Aorta (tissue), 5 donors: ENCODE measurements around the gene NEDD4L. TPM values are rescaled to one million over a fixed set of nuclear protein-coding genes. Genes with fewer than 3 reads are reported as not detected.
"Not testable (repeated sequence)": the region's sequence is repeated elsewhere in the genome, so short reads cannot be mapped to it uniquely, and the experiment has no call there.

Experiments
- ATAC-seq: fragments of 200-7000 bp; cut with Tn5 transposase; one replicate; pipeline ENCODE4 v1.9.1; 2022; ENCODE audit warnings: moderate library complexity; ENCODE audit not compliant: low FRiP score
- DNase-seq, 2 donors: peaks; one replicate each; pipeline ENCODE4 v3.0.0-alpha.2; 2020
- H3K27ac ChIP-seq, 2 donors: one replicate each; pipeline ENCODE4 v1.5.1; 2013; ENCODE audit warnings: low read length in 2 of 2, mild to moderate bottlenecking in 2 of 2, moderate library complexity in 2 of 2, control low read depth in 1 of 2, inconsistent platforms in 1 of 2, low read depth in 1 of 2
- H3K27me3 ChIP-seq, 2 donors: one replicate each; pipeline ENCODE4 v1.6.1; 2013; ENCODE audit warnings: control low read depth in 1 of 2, low read length in 1 of 2, mild to moderate bottlenecking in 1 of 2, moderate library complexity in 1 of 2; ENCODE audit not compliant: insufficient read depth in 2 of 2, control insufficient read depth in 1 of 2
- H3K36me3 ChIP-seq, 2 donors: one replicate each; pipeline ENCODE4 v1.6.1; 2013; ENCODE audit warnings: control low read depth in 1 of 2, low read length in 1 of 2, mild to moderate bottlenecking in 1 of 2; ENCODE audit not compliant: insufficient read depth in 2 of 2, control insufficient read depth in 1 of 2
- H3K4me1 ChIP-seq, 2 donors: one replicate each; pipeline ENCODE4 v1.6.1; 2013; ENCODE audit warnings: low read length in 2 of 2, control low read depth in 1 of 2, mild to moderate bottlenecking in 1 of 2, moderate library complexity in 1 of 2; ENCODE audit not compliant: insufficient read depth in 2 of 2, control insufficient read depth in 1 of 2
- H3K4me3 ChIP-seq, 2 donors: one replicate each; pipeline ENCODE4 v1.5.1; 2013; ENCODE audit warnings: low read length in 2 of 2, control low read depth in 1 of 2, mild to moderate bottlenecking in 1 of 2
- H3K9me3 ChIP-seq: one replicate; pipeline ENCODE4 v1.6.1; 2013; ENCODE audit warnings: mild to moderate bottlenecking, low read length; ENCODE audit not compliant: control insufficient read depth
- WGBS, 2 donors: extraction: QIAGEN DNeasy Blood & Tissue Kit; methylation state at CpG; one replicate each; pipeline ENCODE4 v1.1.7; 2013; 5-methylcytosine and 5-hydroxymethylcytosine counted together
- intact Hi-C, 2 donors: fragments of 100-400 bp; cut with DNase I; formaldehyde crosslinking; loops; one replicate each; pipeline versions ENCODE4 v1.14.2 to v1.15.0; 2022
- long read RNA-seq, 2 donors: library from polyadenylated mRNA; unstranded; transcript quantifications; one replicate each; pipeline ENCODE4 v2.0.0, GENCODE V29; 2020 to 2021
- polyA plus RNA-seq, 2 donors: library from polyadenylated mRNA; stranded (reverse); fragments of 200-250 nt; gene quantifications; one replicate each; pipeline ENCODE4 v1.2.3, GENCODE V29; 2013
- total RNA-seq, 2 donors: library from RNA; stranded (reverse); fragmentation: NEBNext Ultra II Directional; extraction: Animal tissue kit (Norgen Biotek cat#: 25700); gene quantifications; one replicate each; pipeline ENCODE4 v1.2.1, GENCODE V29; 2021
- donor health status: healthy with polysubstance abuse.
- donor health status: Bipolar disorder and iron deficiency.
- donor health status: DM: no; HTN: no; CAD: no.
- donor health status: DM: no; HTN: no; CAD: no.
- donor health status: DM: yes; HTN: yes; CAD: no.

Gene NEDD4L
- total RNA-seq (10 to 100 TPM; 20.9 to 24.0 TPM), polyA plus RNA-seq (10 to 100 TPM in 1 of 2 donors, 1 to 10 TPM in 1; 4.0 to 14.8 TPM)
- long read RNA-seq, donor 1, partial matches to known transcripts, result 3 of 5 reads
- long read RNA-seq, donor 1, other reads (novel, unspliced or antisense), result 2 of 5 reads
- long read RNA-seq, donor 2, partial matches to known transcripts, result 2 of 6 reads
- long read RNA-seq, donor 2, other reads (novel, unspliced or antisense), result 4 of 6 reads

- DNase-seq, result peak; percentile 90 to 94
- H3K4me3 ChIP-seq, result peak within 1 kb of the TSS; percentile 73 to 89
- intact Hi-C loops, result loop anchor here (2.0 to 10.0 kb wide), 5 partner anchors 79 to 419 kb away; partner anchors contain the start of gene NARS1 (in 2 of the 2)
- WGBS, 2 donors, result 1% methylated on average over 72 to 91 of the region's 91 CpGs
- peaks cover 0 to 2% of the 10 kb centered on the region in 2 donors for H3K4me1 ChIP-seq
- H3K36me3 ChIP-seq, result no peaks in the 10 kb centered on the region
- H3K27ac ChIP-seq, result peak within 1 kb of the TSS in 1 of 2 donors; percentile 29
- no peaks in the 10 kb centered on the region for H3K27me3 ChIP-seq
- no peaks in the 10 kb centered on the region for H3K9me3 ChIP-seq
- ATAC-seq, result peak; percentile 91
Observed at GRCh38 chr18:58043491-58044369, at the start of gene NEDD4L. TSS of gene NEDD4L (plus strand) at chr18:58044226. CDS start at chr18:58044661, 435 bp downstream.

- no peaks in the 10 kb centered on the region for H3K36me3 ChIP-seq
- no peak overlapping the region for H3K4me3 ChIP-seq
- H3K4me1 ChIP-seq, result no peaks in the 10 kb centered on the region
- no peaks in the 10 kb centered on the region for H3K27me3 ChIP-seq
- no peak for DNase-seq
- no peak for ATAC-seq
- no peaks in the 10 kb centered on the region for H3K9me3 ChIP-seq
- WGBS, 2 donors, result 70 to 81% methylated on average over 1 of the region's 1 CpG
- intact Hi-C loops, result no loop called here
- H3K27ac ChIP-seq, result no peak overlapping the region
Observed at GRCh38 chr18:57995331-57995730, 48.7 kb upstream of the NEDD4L start.

GRCh38 chr18:57996894-57997293 is 47.1 kb upstream of the NEDD4L start:
- ATAC-seq, H3K27me3 ChIP-seq, H3K4me3 ChIP-seq, intact Hi-C loops, H3K9me3 ChIP-seq, H3K4me1 ChIP-seq, H3K36me3 ChIP-seq, DNase-seq, H3K27ac ChIP-seq: not testable (repeated sequence)
- WGBS, 2 donors, result 86 to 89% methylated on average over 3 of the region's 3 CpGs

GRCh38 chr18:57997820-57998219 is 46.2 kb upstream of the NEDD4L start:
- Histone ChIP-seq H3K9me3 (no peaks in the 10 kb centered on the region), H3K27ac (no peak overlapping the region), H3K27me3 (no peaks in the 10 kb centered on the region), H3K36me3 (no peaks in the 10 kb centered on the region), H3K4me3 (no peak overlapping the region), H3K4me1 (no peaks in the 10 kb centered on the region)
- WGBS, 2 donors, result 50 to 70% methylated on average over 2 of the region's 2 CpGs
- DNase-seq, result no peak
- intact Hi-C loops, result no loop called here
- no peak for ATAC-seq

- no peak overlapping the region for H3K27ac ChIP-seq
- no peak overlapping the region for H3K4me3 ChIP-seq
- H3K4me1 ChIP-seq, result no peaks in the 10 kb centered on the region
- H3K9me3 ChIP-seq, result peaks cover 1% of the 10 kb centered on the region
- no peak for DNase-seq
- H3K36me3 ChIP-seq, result no peaks in the 10 kb centered on the region
- intact Hi-C loops, result no loop called here
- no peak for ATAC-seq
- no peaks in the 10 kb centered on the region for H3K27me3 ChIP-seq
- 86 to 93% methylated on average over 1 of the region's 1 CpG for WGBS, 2 donors
Observed at GRCh38 chr18:57998461-57998860, 45.6 kb upstream of the NEDD4L start.

GRCh38 chr18:58004317-58004716 is 39.7 kb upstream of the NEDD4L start:
- ATAC-seq (no peak), DNase-seq (no peak)
- Histone ChIP-seq H3K27me3 (no peaks in the 10 kb centered on the region), H3K9me3 (peaks cover 1% of the 10 kb centered on the region), H3K4me1 (no peaks in the 10 kb centered on the region), H3K27ac (no peak overlapping the region), H3K4me3 (no peak overlapping the region), H3K36me3 (no peaks in the 10 kb centered on the region)
- intact Hi-C loops, result no loop called here
- 68 to 72% methylated on average over 3 of the region's 3 CpGs for WGBS, 2 donors

- Histone ChIP-seq H3K4me3 (no peak overlapping the region), H3K27ac (no peak overlapping the region), H3K27me3 (no peaks in the 10 kb centered on the region), H3K4me1 (no peaks in the 10 kb centered on the region), H3K36me3 (no peaks in the 10 kb centered on the region), H3K9me3 (peaks cover 1% of the 10 kb centered on the region)
- DNase-seq (no peak), ATAC-seq (no peak)
- WGBS, 2 donors, result 81 to 86% methylated on average over 2 of the region's 2 CpGs
- intact Hi-C loops, result no loop called here
Observed at GRCh38 chr18:58005011-58005410, 39.0 kb upstream of the NEDD4L start.

- DNase-seq (no peak), ATAC-seq (no peak)
- no peaks in the 10 kb centered on the region for H3K27me3 ChIP-seq
- H3K4me3 ChIP-seq, result no peak overlapping the region
- WGBS, 2 donors, result 60 to 71% methylated on average over 3 of the region's 3 CpGs
- H3K9me3 ChIP-seq, result peaks cover 1% of the 10 kb centered on the region
- intact Hi-C loops, result no loop called here
- H3K36me3 ChIP-seq, result no peaks in the 10 kb centered on the region
- no peak overlapping the region for H3K27ac ChIP-seq
- no peaks in the 10 kb centered on the region for H3K4me1 ChIP-seq
Observed at GRCh38 chr18:58005885-58006523, 38.0 kb upstream of the NEDD4L start.
